ENCODE data around the gene IL24.

The IL24 gene

DNA sequence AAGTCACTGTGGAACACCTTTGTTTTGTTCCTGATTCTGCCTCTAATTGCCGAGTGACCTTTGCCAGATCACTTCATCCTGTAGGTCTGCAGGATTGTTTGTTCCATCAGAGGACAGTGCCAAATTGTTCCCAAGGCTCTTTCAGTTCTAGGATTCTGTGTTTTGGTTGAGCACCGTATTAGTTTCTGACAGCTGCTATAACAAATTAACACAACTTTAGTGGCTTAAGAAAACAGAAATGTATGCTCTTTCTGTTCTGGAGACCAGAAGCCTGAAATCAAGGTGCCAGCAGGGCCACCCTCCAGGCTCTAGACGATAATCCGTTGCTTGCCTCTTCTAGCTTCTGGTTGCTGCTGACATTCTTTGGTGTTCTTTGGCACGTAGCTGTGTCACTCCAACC lies 52.4 kb downstream of the IL24 start:
- no peak for DNase-seq (ENCODE audit: low read depth in 4 of 4, low spot score in 1 of 4)

DNA sequence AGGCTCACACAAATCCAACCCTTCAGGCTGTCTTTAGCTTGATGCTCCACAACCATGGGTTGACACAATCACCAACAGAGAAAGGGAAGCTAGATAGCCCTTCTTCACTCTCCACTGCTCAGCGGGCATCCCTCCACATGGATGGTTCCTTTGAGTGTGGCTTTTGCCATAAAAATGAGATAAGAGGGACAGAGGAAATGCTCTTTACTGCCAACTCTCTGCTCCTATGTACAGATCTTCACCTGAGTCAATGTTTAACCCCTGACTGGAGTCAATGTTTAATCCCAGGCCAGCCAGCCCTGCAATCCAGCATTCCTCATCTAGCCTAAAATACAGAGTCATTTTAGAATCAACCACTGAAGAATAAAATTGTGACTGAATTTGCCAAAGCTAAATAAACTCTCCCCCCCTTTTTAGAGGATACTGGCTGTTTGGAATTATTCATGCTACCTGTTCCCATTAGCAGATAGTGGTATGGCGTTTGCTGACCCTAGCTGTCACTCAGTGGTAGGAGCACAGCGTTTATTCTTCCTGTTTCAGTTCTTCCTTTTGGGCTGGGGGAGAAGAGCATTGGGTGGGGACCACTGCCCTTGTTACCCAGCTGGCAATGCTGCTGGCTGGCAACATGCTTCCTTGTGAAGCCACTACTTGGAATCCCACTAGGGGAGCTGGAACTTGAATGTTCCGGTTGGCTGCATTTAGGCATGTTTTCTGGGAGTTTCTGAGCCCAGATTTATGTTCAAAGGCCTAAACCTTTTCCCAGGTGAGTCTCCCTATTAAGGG lies 54.3 kb downstream of the IL24 start:
- DNase-seq (ENCODE audit: low read depth in 4 of 4, low spot score in 1 of 4): no peak

DNA sequence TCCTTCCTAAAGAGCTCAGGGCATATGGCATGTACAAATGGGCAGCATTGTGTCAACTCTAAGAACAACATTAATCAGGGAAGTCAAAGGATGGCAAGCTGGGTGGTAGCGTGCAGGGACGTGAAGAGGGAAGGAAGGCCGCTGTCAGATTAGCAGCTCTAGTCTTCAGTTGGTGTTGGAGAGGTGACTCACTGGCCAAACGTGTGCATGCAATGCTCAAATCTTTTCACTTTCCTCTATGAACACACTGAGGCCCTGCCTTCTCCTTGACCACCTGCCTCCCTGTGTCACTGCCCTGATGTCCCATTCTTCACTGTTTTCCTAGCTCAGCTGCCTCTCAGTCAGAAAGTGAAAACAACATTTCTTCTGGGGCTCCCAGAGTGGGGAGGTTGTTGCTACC lies 54.9 kb downstream of the IL24 start:
- no peak for DNase-seq (ENCODE audit: low read depth in 4 of 4, low spot score in 1 of 4)

DNA sequence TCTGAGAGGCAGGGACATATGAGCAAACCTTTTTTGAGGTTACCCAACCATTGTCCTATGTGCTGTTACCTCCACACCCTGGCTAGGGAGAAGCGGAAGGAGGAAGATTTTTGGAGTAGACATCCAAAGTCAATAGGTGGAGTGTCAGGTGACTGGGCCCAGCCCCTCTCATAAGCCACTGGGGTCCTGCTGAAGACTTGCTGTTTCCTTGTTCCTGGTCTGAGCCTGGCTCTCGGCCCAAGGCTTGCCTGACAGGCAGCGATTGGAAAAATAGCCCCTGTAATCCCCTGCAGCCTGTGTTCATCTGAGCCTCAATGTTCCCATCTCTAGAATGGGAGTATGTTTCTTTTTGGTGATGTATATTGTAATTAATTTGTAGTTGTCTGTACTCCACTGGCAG lies 55.9 kb downstream of the IL24 start:
- DNase-seq (ENCODE audit: low read depth in 4 of 4, low spot score in 1 of 4): no peak

DNA sequence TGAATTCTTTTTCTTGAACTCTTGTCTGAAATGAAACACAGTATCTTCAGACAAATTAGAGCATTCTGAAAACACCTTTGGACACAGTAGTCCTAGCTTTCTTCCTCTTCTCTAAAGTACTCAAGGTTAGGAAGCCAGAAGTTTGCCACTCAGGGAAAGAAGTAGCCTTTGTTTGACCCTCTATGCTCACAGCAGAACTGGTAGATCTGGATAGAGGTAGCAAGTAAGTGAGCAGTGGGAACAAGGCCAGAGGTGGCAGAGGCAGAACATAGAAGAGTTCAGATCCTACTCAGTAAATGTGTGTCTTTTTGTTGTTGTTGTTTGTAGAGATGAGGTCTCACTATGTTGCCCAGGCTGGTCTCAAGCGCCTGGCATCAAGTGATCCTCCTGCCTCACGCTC lies 56.4 kb downstream of the IL24 start:
- no peak for DNase-seq (ENCODE audit: low read depth in 4 of 4, low spot score in 1 of 4)

Data from stimulated activated CD4-positive, alpha-beta T cell treated with anti-CD3 and anti-CD28 coated beads, Interleukin-1b, Interleukin-23, amount 100 ng/mL, for 24 hours (primary cell).